G401.6 (cell line): Measurements from ENCODE around the gene ZNF503.
"Not testable (repeated sequence)": the region's sequence is repeated elsewhere in the genome, so short reads cannot be mapped to it uniquely, and the experiment has no call there.

Experiments
- FAIRE-seq: peaks from 2 replicates; lab custom pipeline; 2012; peaks lifted over from hg19 to GRCh38; lab: Jason Lieb, UNC

ZNF503 gene

GRCh38 chr10:75395066-75395931 lies 6.3 kb downstream of the ZNF503 start:
- FAIRE-seq = no peak

- FAIRE-seq = no peak
Observed at GRCh38 chr10:75394221-75394620, 7.3 kb downstream of the ZNF503 start.

GRCh38 chr10:75392744-75393143 lies 8.8 kb downstream of the ZNF503 start:
- no peak for FAIRE-seq

- FAIRE-seq = no peak
Observed at GRCh38 chr10:75392271-75392670, 9.3 kb downstream of the ZNF503 start.

- FAIRE-seq = no peak
Observed at GRCh38 chr10:75390178-75390577, 11.4 kb downstream of the ZNF503 start.

- FAIRE-seq = no peak
Observed at GRCh38 chr10:75388082-75388481, 13.5 kb downstream of the ZNF503 start.

- no peak for FAIRE-seq
Observed at GRCh38 chr10:75386128-75386527, 15.4 kb downstream of the ZNF503 start.

- FAIRE-seq = no peak
Observed at GRCh38 chr10:75379817-75380216, 21.7 kb downstream of the ZNF503 start.

GRCh38 chr10:75379212-75379724 lies 22.3 kb downstream of the ZNF503 start:
- FAIRE-seq = no peak

- no peak for FAIRE-seq
Observed at GRCh38 chr10:75378379-75378778, 23.2 kb downstream of the ZNF503 start.

GRCh38 chr10:75377869-75378268 lies 23.7 kb downstream of the ZNF503 start:
- no peak for FAIRE-seq

- FAIRE-seq = no peak
Observed at GRCh38 chr10:75375838-75376237, 25.7 kb downstream of the ZNF503 start.

- no peak for FAIRE-seq
Observed at GRCh38 chr10:75371010-75371409, 30.6 kb downstream of the ZNF503 start.

GRCh38 chr10:75369838-75370237 lies 31.7 kb downstream of the ZNF503 start:
- not testable (repeated sequence) for FAIRE-seq

- FAIRE-seq = no peak
Observed at GRCh38 chr10:75367901-75368300, 33.7 kb downstream of the ZNF503 start.

- no peak for FAIRE-seq
Observed at GRCh38 chr10:75367021-75367487, 34.5 kb downstream of the ZNF503 start.

- no peak for FAIRE-seq
Observed at GRCh38 chr10:75363431-75363830, 38.1 kb downstream of the ZNF503 start.

- not testable (repeated sequence) for FAIRE-seq
Observed at GRCh38 chr10:75359876-75360275, 41.7 kb downstream of the ZNF503 start.

GRCh38 chr10:75358835-75359421 lies 42.6 kb downstream of the ZNF503 start:
- no peak for FAIRE-seq

- no peak for FAIRE-seq
Observed at GRCh38 chr10:75358132-75358531, 43.4 kb downstream of the ZNF503 start.

GRCh38 chr10:75357500-75357899 lies 44.1 kb downstream of the ZNF503 start:
- no peak for FAIRE-seq

- FAIRE-seq = no peak
Observed at GRCh38 chr10:75356484-75356883, 45.1 kb downstream of the ZNF503 start.

- no peak for FAIRE-seq
Observed at GRCh38 chr10:75355706-75356105, 45.9 kb downstream of the ZNF503 start.
